COLO829 (cell line): ENCODE data around the gene TXNDC11.
A peak's percentile ranks its signal among the peaks of the same experiment; 100 is the strongest.

Source experiments
- DNase-seq: peaks from one replicate; pipeline ENCODE4 v3.0.0; 2012; ENCODE audit warnings: low spot score

The TXNDC11 gene

GRCh38 chr16:11675561-11676511 lies 66.8 kb downstream of the TXNDC11 start:
- no peak for DNase-seq

DNA sequence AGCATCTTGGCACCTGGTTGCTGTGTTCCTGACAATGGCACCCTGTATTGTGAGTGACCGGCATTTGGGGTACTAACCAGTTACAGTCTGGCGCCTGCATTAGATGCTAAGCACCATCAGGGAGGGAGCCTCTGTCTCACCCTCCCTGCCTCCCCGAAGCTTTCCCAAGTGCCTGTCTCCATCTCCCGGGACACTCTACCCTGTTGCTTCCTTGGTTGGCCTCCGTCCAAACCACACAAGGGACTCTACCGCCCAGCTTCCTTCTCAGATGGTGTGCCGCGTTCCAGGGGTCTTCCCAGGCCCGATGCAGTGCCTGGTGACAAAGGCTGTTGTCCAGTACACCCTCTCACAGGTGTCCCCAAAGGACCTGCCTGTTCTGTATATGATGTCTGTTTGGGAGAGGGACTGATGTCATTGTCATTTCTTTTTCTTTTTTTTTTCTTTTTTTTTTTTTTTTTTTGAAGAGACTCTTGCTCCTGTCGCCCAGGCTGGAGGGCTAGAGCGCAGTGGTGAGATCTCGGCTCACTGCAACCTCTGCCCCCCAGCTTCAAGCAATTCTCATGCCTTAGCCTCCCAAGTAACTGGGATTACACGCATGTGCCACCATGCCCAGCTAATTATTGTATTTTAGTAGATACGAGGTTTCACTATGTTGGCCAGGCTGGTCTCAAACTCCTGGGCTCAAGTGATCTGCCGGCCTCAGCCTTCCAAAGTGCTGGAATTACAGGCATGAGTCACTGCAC lies 67.7 kb downstream of the TXNDC11 start:
- DNase-seq = no peak

GRCh38 chr16:11674001-11674817 lies 68.4 kb downstream of the TXNDC11 start:
- DNase-seq = no peak

- no peak for DNase-seq
Measured at GRCh38 chr16:11673091-11674000, 69.3 kb downstream of the TXNDC11 start.

GRCh38 chr16:11672206-11673090 lies 70.2 kb downstream of the TXNDC11 start:
- DNase-seq = no peak

DNA sequence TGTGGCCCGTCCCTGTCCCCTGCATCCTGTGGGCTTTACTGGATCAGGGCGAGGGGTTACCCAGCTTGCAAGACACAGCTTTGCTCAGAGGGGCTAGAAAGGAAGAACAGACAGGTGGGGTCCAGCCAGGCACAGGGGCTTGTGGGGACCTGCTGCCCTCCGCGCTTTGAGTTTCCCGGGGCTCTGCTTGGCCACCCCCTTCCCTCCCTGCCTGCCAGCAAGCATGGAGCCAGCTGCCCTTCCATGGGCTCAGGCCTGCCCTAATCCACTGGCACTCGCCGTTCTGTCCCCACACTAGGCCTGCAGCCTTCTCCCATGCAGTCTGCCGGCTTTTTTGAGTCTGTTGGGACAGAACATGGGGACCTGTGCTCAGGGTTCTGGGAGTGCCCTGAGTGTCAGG lies 71.0 kb downstream of the TXNDC11 start:
- no peak for DNase-seq

- DNase-seq = no peak
Measured at GRCh38 chr16:11671271-11671670, 71.4 kb downstream of the TXNDC11 start.

DNA sequence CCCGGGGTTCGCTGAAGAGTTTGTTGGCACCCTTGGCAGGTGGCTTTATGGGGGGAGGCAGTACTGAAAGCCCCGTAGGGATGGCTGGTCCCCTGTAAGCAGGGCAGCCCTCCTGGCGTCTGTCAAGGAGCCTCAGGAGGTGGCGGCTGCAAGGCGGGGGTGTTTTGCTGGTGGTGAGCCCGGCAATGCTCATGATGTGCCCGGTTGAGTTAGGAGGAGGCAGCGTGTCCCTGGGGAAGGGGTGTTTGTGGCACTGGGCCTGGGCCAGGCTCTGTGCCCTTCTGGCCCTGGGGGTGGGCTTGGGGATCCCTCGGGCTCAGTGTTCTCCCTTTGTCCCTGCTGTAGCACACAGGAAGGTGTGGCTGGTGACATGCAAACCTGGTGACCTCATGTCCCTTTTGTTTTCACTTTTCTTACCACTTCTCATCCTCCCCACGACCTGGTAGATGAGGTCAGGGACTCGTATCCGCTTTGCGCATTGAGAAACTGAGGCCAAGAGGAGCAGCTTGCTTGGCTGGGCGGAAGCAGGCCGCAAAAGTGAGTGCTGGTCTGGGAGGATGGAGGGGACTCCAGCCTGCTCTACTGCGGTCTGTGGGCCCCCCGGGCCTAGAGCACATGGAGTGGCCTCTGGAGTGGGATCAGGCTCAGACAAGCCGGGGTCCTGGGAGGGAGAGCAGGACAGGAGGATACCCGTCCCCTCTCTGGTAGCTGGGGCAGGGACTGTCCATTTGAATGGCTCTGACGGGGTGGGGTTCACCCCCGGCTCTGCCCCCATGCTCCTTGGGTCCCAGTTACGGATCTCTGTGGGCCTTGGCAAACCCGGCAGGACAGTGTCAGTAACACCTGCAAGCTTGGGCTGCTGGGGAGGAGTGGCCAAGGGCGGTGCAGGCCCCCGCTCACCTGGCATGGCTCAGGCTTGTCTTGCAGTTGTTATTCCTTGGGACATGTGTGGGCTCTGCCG lies 72.2 kb downstream of the TXNDC11 start:
- DNase-seq = no peak

DNA sequence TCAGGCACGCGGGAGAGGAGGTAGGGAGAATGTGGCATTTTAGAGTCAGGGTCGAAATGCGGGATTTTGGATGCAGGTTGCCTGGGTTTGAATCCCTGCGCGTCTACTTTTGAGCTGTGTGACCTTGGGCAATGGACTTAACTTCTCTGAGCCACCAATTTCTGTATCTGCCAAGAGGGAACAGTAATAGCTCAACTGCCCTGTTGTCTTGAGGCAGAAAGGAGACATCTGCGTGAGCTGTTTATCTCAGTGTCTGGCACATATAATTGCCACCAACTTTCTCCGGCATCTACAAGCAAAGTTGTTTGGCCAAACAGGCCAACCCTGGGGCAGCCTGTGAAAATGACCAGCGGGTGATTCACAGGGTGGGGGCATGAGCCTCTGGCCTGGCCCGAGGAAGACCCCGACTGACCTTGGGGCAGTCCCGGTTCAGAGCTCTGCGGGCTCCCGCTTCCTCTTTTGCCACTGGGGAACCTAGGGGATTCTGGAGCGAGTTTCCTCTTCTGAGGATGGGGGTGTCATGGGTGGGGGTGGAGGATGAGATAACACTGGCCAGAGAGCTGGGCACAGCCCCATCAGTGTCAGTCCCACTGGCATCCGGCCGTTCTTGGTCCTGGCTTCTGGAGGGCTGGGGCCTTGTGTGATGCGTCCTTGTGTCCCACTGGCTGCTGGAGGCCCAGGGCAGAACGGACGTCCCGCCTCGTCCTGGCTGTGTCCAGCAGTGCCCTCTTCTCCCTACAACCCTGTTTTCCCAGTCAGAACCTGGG lies 73.1 kb downstream of the TXNDC11 start:
- no peak for DNase-seq

GRCh38 chr16:11668623-11669379 lies 73.9 kb downstream of the TXNDC11 start:
- no peak for DNase-seq

- DNase-seq = peak; percentile 84
Measured at GRCh38 chr16:11667824-11668622, 74.6 kb downstream of the TXNDC11 start, which contains the start of gene SNN. SNN (plus strand) TSS chr16:11668455; CDS start chr16:11676060, 7,605 bp downstream.

DNA sequence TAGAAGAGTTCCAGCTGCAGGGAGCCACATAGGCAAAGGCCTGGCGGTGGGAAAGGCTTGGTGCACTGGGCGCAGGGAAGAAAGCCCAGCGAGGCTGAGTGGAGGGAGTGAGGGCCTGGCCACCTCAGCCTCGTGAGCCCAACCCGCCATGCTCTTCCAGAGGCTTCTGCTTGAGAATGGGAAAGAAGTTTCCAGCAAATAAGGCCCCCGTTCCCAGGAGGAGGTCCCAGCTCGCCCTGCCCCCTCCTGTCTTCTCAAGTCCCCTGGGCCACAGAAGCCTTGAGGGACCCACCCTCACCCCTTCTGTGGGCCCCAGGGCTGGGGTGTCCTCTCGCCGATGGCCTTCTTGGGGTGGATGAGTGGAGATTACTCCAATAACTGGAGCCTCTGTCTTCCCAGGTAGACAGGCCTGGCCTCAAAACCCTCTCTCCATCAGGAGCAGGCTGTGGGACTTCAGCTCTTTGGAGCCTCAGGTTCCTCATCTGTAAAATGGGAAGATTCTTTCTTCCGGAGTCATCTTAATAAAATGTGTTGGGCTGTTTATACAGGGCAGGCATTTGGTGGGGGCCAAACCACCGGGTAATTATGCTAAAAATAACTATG lies 75.3 kb downstream of the TXNDC11 start:
- no peak for DNase-seq

DNA sequence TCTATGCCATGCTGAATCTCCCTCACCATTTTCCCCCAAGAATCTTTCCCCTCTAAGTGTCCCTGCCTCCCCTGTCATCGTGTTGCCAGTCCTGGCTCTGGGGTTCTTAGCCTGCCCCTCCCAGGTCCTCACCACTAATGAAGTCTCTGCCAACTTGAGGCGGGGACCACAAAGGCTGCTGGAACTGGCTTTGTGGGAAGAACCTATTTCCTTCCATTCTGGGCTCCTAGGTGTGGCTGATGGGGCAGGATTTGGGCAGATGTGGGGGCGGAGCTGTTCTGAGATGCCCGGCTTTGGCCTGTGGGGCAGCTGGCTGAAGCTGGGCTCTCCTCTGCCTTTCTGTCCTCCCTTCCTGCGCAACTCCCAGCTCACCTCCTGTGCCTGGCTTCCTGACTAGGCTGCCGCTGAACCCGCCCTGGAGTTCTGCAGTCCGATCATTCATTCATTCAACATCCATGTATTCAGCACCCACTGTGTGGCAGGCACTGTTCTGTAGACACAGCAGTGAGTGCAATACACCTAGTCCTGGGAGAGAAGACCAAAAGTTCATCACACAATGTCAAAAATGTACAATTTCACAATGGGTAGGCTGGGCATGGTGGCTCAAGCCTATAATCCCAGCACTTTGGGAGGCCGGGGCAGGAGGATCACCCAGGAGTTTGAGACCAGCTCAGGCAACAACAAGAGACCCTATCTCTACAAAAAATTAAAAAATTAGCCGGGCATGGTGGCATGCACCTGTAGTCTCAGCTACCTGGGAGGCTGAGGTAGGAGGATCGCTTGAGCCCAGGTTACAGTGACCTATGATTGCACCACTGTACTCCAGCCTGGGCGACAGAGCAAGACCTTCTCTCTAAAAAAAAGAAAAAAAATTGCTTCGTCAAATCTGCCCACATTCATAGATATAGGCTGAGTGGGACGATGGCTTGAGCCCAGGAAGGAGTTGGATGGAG lies 76.3 kb downstream of the TXNDC11 start:
- no peak for DNase-seq

DNA sequence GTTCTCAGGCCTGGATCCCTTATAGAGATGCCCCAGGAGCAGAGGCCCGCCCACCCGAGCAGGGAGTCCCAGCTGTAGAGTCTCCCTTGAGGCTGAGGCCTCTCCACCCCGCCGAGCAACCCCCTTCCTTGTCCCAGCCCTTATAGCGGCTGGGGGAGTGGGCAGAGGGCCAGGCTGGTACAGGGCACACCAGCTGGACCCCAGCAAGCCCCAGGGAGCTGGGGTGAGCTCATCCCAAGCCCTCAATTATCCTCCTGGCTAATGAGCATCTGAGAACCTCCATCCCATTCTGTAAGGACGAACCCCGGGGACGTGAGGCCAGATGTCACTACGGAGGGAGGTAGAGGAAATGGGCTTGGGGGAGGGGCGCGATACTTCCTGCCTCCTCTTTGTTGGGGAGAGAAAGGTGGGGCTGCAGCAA lies 77.6 kb downstream of the TXNDC11 start:
- DNase-seq = no peak

GRCh38 chr16:11662582-11662981 lies 80.1 kb downstream of the TXNDC11 start:
- DNase-seq = no peak
